Retinal pigment epithelial cell (primary cell): ENCODE data around the gene LMNTD1.
"Not testable (repeated sequence)": the region's sequence is repeated elsewhere in the genome, so short reads cannot be mapped to it uniquely, and the experiment has no call there.

Experiments used
- DNase-seq: peaks from one replicate; pipeline ENCODE4 v3.0.0-alpha.2; 2010; ENCODE audit warnings: low read depth
- H3K4me3 ChIP-seq: 2 replicates; pipeline ENCODE4 v1.5.1; 2011; ENCODE audit warnings: mild to moderate bottlenecking, low read length, control low read depth, moderate library complexity
- CTCF ChIP-seq: conservative IDR thresholded peaks from 2 replicates; pipeline ENCODE4 v1.5.1; 2011; ENCODE audit warnings: low read depth, low read length, control low read depth, inconsistent platforms

The LMNTD1 gene

GRCh38 chr12:25493682-25494081 is 59.4 kb downstream of the LMNTD1 start:
- TF ChIP-seq CTCF: no peak
- H3K4me3 ChIP-seq: no peak overlapping the region
- no peak for DNase-seq

- no peak overlapping the region for H3K4me3 ChIP-seq
- TF ChIP-seq CTCF: no peak
- no peak for DNase-seq
Measured at GRCh38 chr12:25491396-25492325, 61.4 kb downstream of the LMNTD1 start.

- H3K4me3 ChIP-seq, DNase-seq: not testable (repeated sequence)
Measured at GRCh38 chr12:25488956-25489870, 63.9 kb downstream of the LMNTD1 start.

- H3K4me3 ChIP-seq: no peak overlapping the region
- no peak for TF ChIP-seq CTCF
Measured at GRCh38 chr12:25482625-25483024, 70.5 kb downstream of the LMNTD1 start.

GRCh38 chr12:25480145-25480544 is 72.9 kb downstream of the LMNTD1 start:
- no peak overlapping the region for H3K4me3 ChIP-seq
- TF ChIP-seq CTCF: no peak
- DNase-seq: no peak

More at GRCh38 chr12:25482625-25483024, 70.5 kb downstream of the LMNTD1 start:
- DNase-seq: no peak

GRCh38 chr12:25477217-25477616 is 75.9 kb downstream of the LMNTD1 start:
- no peak for TF ChIP-seq CTCF
- no peak for DNase-seq

GRCh38 chr12:25472453-25472852 is 80.6 kb downstream of the LMNTD1 start:
- no peak for TF ChIP-seq CTCF
- no peak overlapping the region for H3K4me3 ChIP-seq
- DNase-seq: no peak

More at GRCh38 chr12:25477217-25477616, 75.9 kb downstream of the LMNTD1 start:
- H3K4me3 ChIP-seq: no peak overlapping the region
